ENCODE results near the gene OSM. TPM values are rescaled to one million over a fixed set of nuclear protein-coding genes. Genes with fewer than 3 reads are reported as not detected.

OSM gene
- polyA plus RNA-seq, 1 of the 3 experiments (the other 2 are of a cell fraction) = not detected

GRCh38 chr22:30284666-30285065 lies 18.0 kb upstream of the OSM start (continued):
- TF ChIP-seq RXRA (IDR thresholded peaks at IDR 0.05; ENCODE audit: borderline replicate concordance, low read depth) = no peak
- no peak for TF ChIP-seq TCF12 (IDR thresholded peaks at IDR 0.05)
- TF ChIP-seq FOSL2 (IDR thresholded peaks at IDR 0.05; ENCODE audit: borderline replicate concordance, low read depth) = no peak

GRCh38 chr22:30284172-30284571 lies 17.5 kb upstream of the OSM start:
- no peak for DNase-seq
- Histone ChIP-seq H3K27me3 (ENCODE audit: insufficient read depth) (no peaks in the 10 kb centered on the region), H3K4me3 (ENCODE audit: low read depth in 2 of 2, low read length in 1 of 2) (no peak overlapping the region), H3K4me2 (no peak overlapping the region), H3K27ac (ENCODE audit: low read depth in 2 of 2, low read length in 1 of 2) (no peak overlapping the region), H3F3A (replicated peaks; ENCODE audit: insufficient read depth) (peaks cover 17% of the 10 kb centered on the region), H3K9me2 (no peaks in the 10 kb centered on the region), H3K4me1 (ENCODE audit: control insufficient read depth in 1 of 2, insufficient read depth in 2 of 2, low read depth in 1 of 2, low read length in 1 of 2) (peaks cover 0 to 11% of the 10 kb centered on the region in 2 experiments; a peak in 1 of 4 replicates), H3K36me3 (replicated peaks in 1 of 2; ENCODE audit: control insufficient read depth in 1 of 2, insufficient read depth in 2 of 2, low read length in 1 of 2) (peaks cover 0 to 2% of the 10 kb centered on the region in 2 experiments), H3K9me3 (no peaks in the 10 kb centered on the region), H3K79me2 (ENCODE audit: insufficient read depth) (no peaks in the 10 kb centered on the region), H2AFZ (ENCODE audit: low read depth) (no peak overlapping the region), H4K20me1 (ENCODE audit: insufficient read depth) (peaks cover 4% of the 10 kb centered on the region; the same call in 1 of the 2 replicates), H3K9ac (no peak overlapping the region)
- WGBS (ENCODE audit: low lambda C conversion rate) = 79% methylated on average over 6 of the region's 9 CpGs
- ChIA-PET CTCF (interaction anchor here (0.6 to 12.9 kb wide), 6 partner anchors 21 to 176 kb away, joined by 3 to 228 read pairs (median 9); partner anchors contain the start of genes RNF215 and SEC14L2), POLR2A (no interaction called here)
- no peak for TF ChIP-seq FOXM1 (IDR thresholded peaks at IDR 0.05; ENCODE audit: low read depth)

- ChIA-PET CTCF (interaction anchor here (0.6 to 12.9 kb wide), 5 partner anchors 20 to 175 kb away, joined by 3 to 228 read pairs (median 8); partner anchors contain the start of genes RNF215 and SEC14L2), POLR2A (no interaction called here)
- no peak overlapping the region for H3K4me3 ChIP-seq (ENCODE audit: low read depth in 2 of 2, low read length in 1 of 2)
- no peak overlapping the region for H3K27ac ChIP-seq (ENCODE audit: low read depth in 2 of 2, low read length in 1 of 2)
- peaks cover under 1 to 6% of the 10 kb centered on the region in 2 experiments; a peak in 3 of 4 replicates for H3K4me1 ChIP-seq (ENCODE audit: control insufficient read depth in 1 of 2, insufficient read depth in 2 of 2, low read depth in 1 of 2, low read length in 1 of 2)
- H3K9ac ChIP-seq = no peak overlapping the region
- peaks cover 16% of the 10 kb centered on the region for H3F3A ChIP-seq (replicated peaks; ENCODE audit: insufficient read depth)
- no peak for DNase-seq
- no peaks in the 10 kb centered on the region for H3K9me2 ChIP-seq
- peaks cover 4% of the 10 kb centered on the region; the same call in 1 of the 2 replicates for H4K20me1 ChIP-seq (ENCODE audit: insufficient read depth)
- 70% methylated on average over 2 of the region's 4 CpGs for WGBS (ENCODE audit: low lambda C conversion rate)
- peaks cover 0 to 2% of the 10 kb centered on the region in 2 experiments for H3K36me3 ChIP-seq (replicated peaks in 1 of 2; ENCODE audit: control insufficient read depth in 1 of 2, insufficient read depth in 2 of 2, low read length in 1 of 2)
- H2AFZ ChIP-seq (ENCODE audit: low read depth) = no peak overlapping the region
- no peak overlapping the region for H3K4me2 ChIP-seq
- H3K27me3 ChIP-seq (ENCODE audit: insufficient read depth) = no peaks in the 10 kb centered on the region
- H3K9me3 ChIP-seq = no peaks in the 10 kb centered on the region
- no peaks in the 10 kb centered on the region for H3K79me2 ChIP-seq (ENCODE audit: insufficient read depth)
- no peak for TF ChIP-seq ZBTB33 (IDR thresholded peaks at IDR 0.05; ENCODE audit: borderline replicate concordance, low read depth)
- no peak for TF ChIP-seq EZH2phosphoT487 (IDR thresholded peaks at IDR 0.05; ENCODE audit: borderline replicate concordance, low read depth)
- no peak for TF ChIP-seq RFX5 (IDR thresholded peaks at IDR 0.05; ENCODE audit: low read length)
- TF ChIP-seq USF2 (IDR thresholded peaks at IDR 0.05; ENCODE audit: borderline replicate concordance, low read depth, low read length) = no peak
- no peak for TF ChIP-seq RXRA (IDR thresholded peaks at IDR 0.05; ENCODE audit: borderline replicate concordance, low read depth)
- no peak for TF ChIP-seq SIN3A (IDR thresholded peaks at IDR 0.05; ENCODE audit: borderline replicate concordance, low read depth, low read length)
- no peak for TF ChIP-seq SMC3 (IDR thresholded peaks at IDR 0.05; ENCODE audit: low read depth, low read length)
- no peak for TF ChIP-seq GATA2 (CRISPR knock-in tag; IDR thresholded peaks at IDR 0.05)
- no peak for TF ChIP-seq ELF1 (IDR thresholded peaks at IDR 0.05)
- no peak for TF ChIP-seq NFIC (IDR thresholded peaks at IDR 0.05; ENCODE audit: borderline replicate concordance)
- TF ChIP-seq MXI1 (IDR thresholded peaks at IDR 0.05; ENCODE audit: low read depth, low read length) = no peak
- TF ChIP-seq POLR2AphosphoS5 (IDR thresholded peaks at IDR 0.05; ENCODE audit: low read depth, low read length) = no peak
- no peak for TF ChIP-seq TCF12 (IDR thresholded peaks at IDR 0.05)
- no peak for TF ChIP-seq NRF1 (IDR thresholded peaks at IDR 0.05; ENCODE audit: low read depth, low read length)
Observed at GRCh38 chr22:30283342-30283741, 16.7 kb upstream of the OSM start.

Measured in SK-N-SH (cell line).